Activated T-cell treated with anti-CD3 and anti-CD28 coated beads, Interleukin-2, amount 50 U/mL, for 24 hours (primary cell): ENCODE results near the gene SCGB1C2.
"Not testable (repeated sequence)": the region's sequence is repeated elsewhere in the genome, so short reads cannot be mapped to it uniquely, and the experiment has no call there.

Experiments used
- DNase-seq: peaks from one replicate; pipeline ENCODE4 v3.0.0-alpha.2; 2020
- H3K27ac Mint-ChIP-seq: 2 replicates; pipeline ENCODE4 v1.8.0; 2020; ENCODE audit warnings: mild to moderate bottlenecking, mixed read lengths
- H3K27me3 Mint-ChIP-seq: 2 replicates; pipeline ENCODE4 v1.8.0; 2020; ENCODE audit warnings: mixed read lengths
- H3K36me3 Mint-ChIP-seq: 2 replicates; pipeline ENCODE4 v1.8.0; 2020; ENCODE audit warnings: low read depth, mixed read lengths
- H3K4me1 Mint-ChIP-seq: 2 replicates; pipeline ENCODE4 v1.8.0; 2020; ENCODE audit warnings: low read depth, mixed read lengths
- H3K4me3 Mint-ChIP-seq: 2 replicates; pipeline ENCODE4 v1.8.0; 2020; ENCODE audit warnings: mild to moderate bottlenecking, moderate library complexity, mixed read lengths
- H3K9me3 Mint-ChIP-seq: 2 replicates; pipeline ENCODE4 v1.8.0; 2020; ENCODE audit warnings: mixed read lengths

The SCGB1C2 gene

DNA sequence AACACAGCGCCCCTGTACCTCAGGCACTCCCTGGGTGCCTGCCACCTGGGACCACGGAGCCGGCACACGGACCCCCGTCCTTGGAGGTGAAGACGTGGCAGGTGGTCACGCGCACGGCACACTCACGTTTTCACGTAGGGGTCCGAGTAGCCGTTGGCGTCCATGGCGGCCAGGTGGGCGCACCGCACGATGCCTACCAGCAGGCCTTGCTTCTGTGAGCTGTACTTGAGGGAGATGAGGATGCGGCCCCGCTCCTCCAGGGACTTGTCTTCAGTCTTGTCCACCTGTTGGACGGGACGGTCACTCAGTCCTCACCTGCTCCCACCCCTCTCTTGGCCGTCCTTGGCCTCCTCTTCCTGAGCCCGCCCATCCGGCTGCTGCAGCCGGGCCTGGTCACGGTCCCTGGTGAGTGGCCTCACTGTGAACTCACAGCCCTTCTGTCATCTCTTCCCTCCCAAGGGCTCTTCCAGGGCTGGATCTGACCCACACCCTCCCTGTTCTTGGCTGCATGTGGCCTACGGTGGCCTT, 18.8 kb downstream of the SCGB1C2 start:
- Mint-ChIP-seq H3K27me3 (no peaks in the 10 kb centered on the region), H3K36me3 (no peaks in the 10 kb centered on the region), H3K9me3 (no peaks in the 10 kb centered on the region), H3K4me1 (no peaks in the 10 kb centered on the region), H3K4me3 (no peak overlapping the region), H3K27ac (no peak overlapping the region)
- no peak for DNase-seq

- no peaks in the 10 kb centered on the region for H3K4me1 Mint-ChIP-seq
These were observed 19.6 kb downstream of the SCGB1C2 start for GRCh38 chr17:156946-157345.

DNA sequence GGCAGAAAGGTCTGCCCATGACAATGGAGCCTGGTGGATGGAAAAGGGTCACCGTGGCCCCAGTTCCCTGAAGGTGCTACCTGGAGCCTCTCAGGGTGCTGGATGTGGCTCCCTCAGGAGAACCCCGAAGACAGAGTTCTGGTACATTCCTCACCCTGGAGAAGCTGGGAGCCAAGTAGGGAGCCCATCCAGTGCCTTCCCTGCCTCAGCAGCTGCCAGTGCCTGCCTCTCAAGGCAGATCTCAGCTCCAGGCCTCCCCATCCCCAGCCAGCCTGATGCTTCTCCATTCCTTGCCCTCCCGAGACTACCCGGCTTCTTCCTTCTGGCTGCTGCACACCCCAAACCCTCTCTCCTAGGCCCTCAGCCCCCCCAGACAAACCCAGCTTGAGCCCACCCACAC, 20.5 kb downstream of the SCGB1C2 start:
- Mint-ChIP-seq H3K27ac (no peak overlapping the region), H3K4me1 (no peaks in the 10 kb centered on the region), H3K4me3 (no peak overlapping the region), H3K9me3 (no peaks in the 10 kb centered on the region), H3K36me3 (no peaks in the 10 kb centered on the region), H3K27me3 (no peaks in the 10 kb centered on the region)
- DNase-seq, result no peak

More at GRCh38 chr17:156946-157345, 19.6 kb downstream of the SCGB1C2 start:
- no peaks in the 10 kb centered on the region for H3K36me3 Mint-ChIP-seq
- no peak overlapping the region for H3K4me3 Mint-ChIP-seq
- no peaks in the 10 kb centered on the region for H3K9me3 Mint-ChIP-seq
- no peaks in the 10 kb centered on the region for H3K27me3 Mint-ChIP-seq
- DNase-seq, result no peak
- H3K27ac Mint-ChIP-seq, result no peak overlapping the region

DNA sequence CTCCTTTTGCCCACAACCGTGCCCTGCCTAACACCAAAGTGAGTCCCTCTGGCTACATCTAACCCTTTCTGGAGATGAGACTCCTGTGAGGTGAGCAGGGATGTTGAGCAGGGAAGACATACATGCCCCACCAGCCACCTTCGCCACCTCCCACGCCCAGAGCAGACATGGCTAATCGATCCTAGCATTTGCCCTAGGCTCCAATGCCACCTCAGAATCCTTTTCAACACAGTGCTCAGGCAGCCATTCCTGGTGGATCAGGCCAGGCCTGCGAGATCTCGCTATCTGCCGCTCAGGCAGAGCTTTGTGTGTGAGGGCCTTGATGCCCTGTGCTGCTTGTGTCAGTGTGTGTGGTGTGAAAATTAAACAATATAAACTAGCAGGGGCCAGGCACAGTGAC, 21.0 kb downstream of the SCGB1C2 start:
- Mint-ChIP-seq H3K27ac (no peak overlapping the region), H3K27me3 (no peaks in the 10 kb centered on the region), H3K36me3 (no peaks in the 10 kb centered on the region), H3K4me1 (no peaks in the 10 kb centered on the region), H3K9me3 (no peaks in the 10 kb centered on the region), H3K4me3 (no peak overlapping the region)
- no peak for DNase-seq

- Mint-ChIP-seq H3K4me1 (no peaks in the 10 kb centered on the region), H3K27ac (no peak overlapping the region), H3K9me3 (no peaks in the 10 kb centered on the region), H3K36me3 (no peaks in the 10 kb centered on the region), H3K4me3 (no peak overlapping the region), H3K27me3 (no peaks in the 10 kb centered on the region)
- DNase-seq, result no peak
These were observed 22.2 kb downstream of the SCGB1C2 start for GRCh38 chr17:159609-160008.

DNA sequence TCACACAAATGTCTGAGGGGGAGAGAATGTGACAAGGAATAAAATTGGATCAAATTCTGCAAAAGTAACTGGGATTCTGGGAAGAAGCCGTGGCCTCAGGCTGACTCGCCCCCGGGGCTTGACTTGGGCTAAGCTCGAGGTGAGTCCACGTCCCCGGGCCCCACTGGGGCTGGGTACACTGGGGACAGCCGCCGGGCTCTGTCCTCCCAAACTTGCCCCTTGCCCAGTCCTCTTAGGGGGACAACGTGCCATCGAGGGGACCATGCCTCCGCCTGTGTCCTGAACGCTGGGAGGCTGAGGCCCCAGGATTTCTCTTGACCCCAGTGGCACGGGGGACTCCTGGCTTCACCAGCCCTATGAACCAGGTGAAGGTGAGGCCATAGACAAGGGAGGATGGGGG, 23.0 kb downstream of the SCGB1C2 start:
- H3K4me1 Mint-ChIP-seq, result no peaks in the 10 kb centered on the region

DNA sequence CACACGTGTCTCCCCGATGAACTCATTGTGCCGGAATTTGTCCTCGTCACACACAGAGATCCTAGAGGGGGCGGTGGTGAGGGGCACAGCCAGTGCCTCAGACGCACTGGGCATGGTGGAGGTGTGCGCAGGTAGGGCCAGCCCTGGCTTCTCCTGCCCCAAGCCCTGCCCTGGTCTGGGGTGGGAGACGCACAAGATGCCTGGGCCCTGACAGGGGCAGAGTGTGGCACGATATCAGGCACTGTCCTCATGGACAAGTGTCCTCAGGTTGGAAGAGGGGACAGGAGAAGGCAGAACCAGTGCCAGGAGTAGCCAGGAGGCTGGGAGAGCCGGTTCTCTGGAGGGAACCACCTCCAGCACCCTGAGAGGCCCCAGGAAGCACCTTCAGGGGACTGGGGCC, 24.1 kb downstream of the SCGB1C2 start:
- Mint-ChIP-seq H3K4me3 (no peak overlapping the region), H3K27ac (no peak overlapping the region), H3K36me3 (no peaks in the 10 kb centered on the region), H3K27me3 (no peaks in the 10 kb centered on the region), H3K4me1 (no peaks in the 10 kb centered on the region), H3K9me3 (no peaks in the 10 kb centered on the region)
- no peak for DNase-seq

More for the DNA sequence above, 23.0 kb downstream of the SCGB1C2 start:
- H3K36me3 Mint-ChIP-seq, result no peaks in the 10 kb centered on the region
- H3K9me3 Mint-ChIP-seq, result no peaks in the 10 kb centered on the region
- H3K27ac Mint-ChIP-seq, result no peak overlapping the region
- no peaks in the 10 kb centered on the region for H3K27me3 Mint-ChIP-seq
- H3K4me3 Mint-ChIP-seq, result no peak overlapping the region
- DNase-seq, result no peak

DNA sequence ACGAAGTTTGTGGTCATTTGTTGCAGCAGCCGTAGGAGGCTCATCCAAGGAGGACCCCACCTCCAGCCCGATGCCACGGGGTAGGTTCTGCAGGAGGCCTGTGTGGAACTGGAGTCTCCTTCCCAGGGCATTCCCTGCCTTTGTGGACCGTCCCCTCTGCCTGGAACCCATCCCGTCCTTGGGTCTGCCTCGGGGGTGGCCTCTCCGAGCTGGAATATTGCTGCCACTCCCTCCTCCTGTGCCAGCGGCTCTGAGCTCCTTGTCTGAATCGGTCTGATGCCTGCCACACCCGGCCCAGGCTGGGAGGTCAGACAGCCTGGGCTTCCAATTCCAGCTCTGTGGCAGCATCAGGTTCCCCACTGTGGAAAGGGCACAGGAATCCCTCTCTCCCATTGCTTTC, 25.3 kb downstream of the SCGB1C2 start:
- Mint-ChIP-seq H3K36me3 (no peaks in the 10 kb centered on the region), H3K27ac (no peak overlapping the region), H3K4me3 (no peak overlapping the region), H3K27me3 (no peaks in the 10 kb centered on the region), H3K9me3 (no peaks in the 10 kb centered on the region), H3K4me1 (no peaks in the 10 kb centered on the region)
- DNase-seq, result no peak

DNA sequence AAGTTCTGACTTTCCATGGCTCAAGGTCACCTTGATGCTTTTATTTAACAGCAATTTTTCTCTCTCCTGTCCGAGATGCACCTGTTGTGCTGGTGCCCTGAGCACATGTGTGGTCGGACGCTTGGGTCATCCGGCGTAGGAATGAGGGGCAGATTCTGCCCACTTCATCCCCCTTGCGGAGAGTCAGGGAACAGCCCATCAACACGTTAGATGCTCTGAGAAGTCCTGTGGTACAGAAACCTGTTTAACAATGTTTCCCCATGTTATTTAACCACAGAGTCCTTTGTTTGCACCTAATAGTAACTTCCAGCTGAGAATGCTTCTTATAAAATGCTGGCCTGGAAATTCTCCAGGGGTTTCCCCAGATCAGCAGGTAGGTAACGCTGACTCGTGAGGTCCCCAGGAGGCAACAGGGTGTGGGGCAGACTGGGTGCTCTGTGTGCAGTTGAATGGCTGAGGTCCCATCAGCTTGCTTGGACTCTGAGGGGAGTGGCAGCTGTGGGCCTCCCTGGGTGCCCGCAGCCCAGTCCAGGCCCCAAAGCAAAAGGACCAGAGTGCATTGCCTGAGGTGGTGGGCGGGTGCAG, 26.2 kb downstream of the SCGB1C2 start:
- Mint-ChIP-seq H3K4me1 (peaks cover under 1% of the 10 kb centered on the region), H3K9me3 (no peaks in the 10 kb centered on the region), H3K27me3 (no peaks in the 10 kb centered on the region), H3K36me3 (no peaks in the 10 kb centered on the region), H3K27ac (no peak overlapping the region), H3K4me3 (no peak overlapping the region)
- no peak for DNase-seq

DNA sequence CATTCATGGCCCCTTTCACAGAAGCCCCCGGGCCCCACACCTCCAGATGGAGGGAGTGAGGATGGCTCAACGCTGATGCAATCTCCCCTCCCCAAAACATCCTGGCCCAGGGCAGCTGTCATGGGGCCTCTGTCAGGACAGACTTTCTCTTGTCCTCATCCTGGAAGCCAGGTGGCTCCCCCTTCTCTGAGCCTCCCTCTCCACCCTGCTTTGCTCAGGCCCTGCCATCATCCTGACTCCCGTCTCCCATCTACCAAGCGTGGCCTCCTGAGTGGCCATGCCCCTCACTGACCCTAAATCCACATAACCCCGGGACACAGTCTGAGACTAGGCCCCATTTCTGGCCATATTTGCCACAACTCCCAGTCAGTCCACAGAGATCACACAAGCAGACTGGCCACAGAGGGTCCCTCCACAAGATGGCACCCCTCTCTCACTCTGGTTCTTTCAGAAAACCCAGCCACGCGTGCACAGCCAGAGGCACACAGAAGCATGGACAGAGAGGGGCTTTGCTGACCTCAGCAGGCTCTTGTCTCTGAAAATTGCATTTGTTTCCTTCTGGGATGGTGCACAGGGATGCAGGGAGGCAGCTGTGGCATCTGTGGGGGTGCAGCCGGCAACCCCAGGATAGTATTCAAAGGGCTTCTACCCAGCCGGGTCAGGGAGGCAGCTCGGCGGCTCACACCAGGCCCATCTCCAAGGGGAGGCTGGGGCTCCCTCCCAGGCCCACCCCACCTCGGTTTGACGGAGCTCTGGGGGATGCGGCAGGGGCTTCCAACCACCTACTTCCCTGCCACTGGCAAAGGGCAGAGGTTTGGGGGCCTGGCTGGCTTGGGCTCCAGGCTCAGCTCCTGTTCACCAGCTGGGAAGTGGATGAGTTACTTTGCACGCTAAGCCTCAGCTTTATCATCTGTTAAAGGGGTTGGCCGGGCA, 27.2 kb downstream of the SCGB1C2 start:
- Mint-ChIP-seq H3K27me3 (no peaks in the 10 kb centered on the region), H3K36me3 (no peaks in the 10 kb centered on the region), H3K4me3 (no peak overlapping the region), H3K4me1 (peaks cover 5% of the 10 kb centered on the region), H3K27ac (no peak overlapping the region), H3K9me3 (no peaks in the 10 kb centered on the region)
- DNase-seq, result no peak

- H3K4me3 Mint-ChIP-seq, result no peak overlapping the region
- no peak overlapping the region for H3K27ac Mint-ChIP-seq
- H3K36me3 Mint-ChIP-seq, result no peaks in the 10 kb centered on the region
- no peak for DNase-seq
- peaks cover 5% of the 10 kb centered on the region for H3K27me3 Mint-ChIP-seq
- H3K4me1 Mint-ChIP-seq, result peaks cover 5% of the 10 kb centered on the region
- no peaks in the 10 kb centered on the region for H3K9me3 Mint-ChIP-seq
These were observed 28.6 kb downstream of the SCGB1C2 start for GRCh38 chr17:165939-166338.

GRCh38 chr17:168614-169013, 31.2 kb downstream of the SCGB1C2 start:
- not testable (repeated sequence) for H3K4me3 Mint-ChIP-seq, H3K4me1 Mint-ChIP-seq, DNase-seq, H3K36me3 Mint-ChIP-seq, H3K9me3 Mint-ChIP-seq, H3K27me3 Mint-ChIP-seq
- H3K27ac Mint-ChIP-seq, result peak overlapping the region; percentile 55

GRCh38 chr17:170130-170670, 32.8 kb downstream of the SCGB1C2 start:
- DNase-seq, result no peak
- H3K27me3 Mint-ChIP-seq, result peaks cover 5% of the 10 kb centered on the region
- no peaks in the 10 kb centered on the region for H3K9me3 Mint-ChIP-seq
- no peaks in the 10 kb centered on the region for H3K36me3 Mint-ChIP-seq
- no peak overlapping the region for H3K4me3 Mint-ChIP-seq
- no peak overlapping the region for H3K27ac Mint-ChIP-seq
- H3K4me1 Mint-ChIP-seq, result peaks cover 5% of the 10 kb centered on the region

GRCh38 chr17:171871-172270, 34.5 kb downstream of the SCGB1C2 start:
- H3K27ac Mint-ChIP-seq, result no peak overlapping the region
- no peak for DNase-seq
- peaks cover 5% of the 10 kb centered on the region for H3K4me1 Mint-ChIP-seq
- H3K36me3 Mint-ChIP-seq, result no peaks in the 10 kb centered on the region
- H3K9me3 Mint-ChIP-seq, result no peaks in the 10 kb centered on the region
- peaks cover 5% of the 10 kb centered on the region for H3K27me3 Mint-ChIP-seq
- no peak overlapping the region for H3K4me3 Mint-ChIP-seq

GRCh38 chr17:172401-172800, 35.0 kb downstream of the SCGB1C2 start:
- Mint-ChIP-seq H3K4me3 (no peak overlapping the region), H3K27ac (no peak overlapping the region), H3K36me3 (no peaks in the 10 kb centered on the region)

More at GRCh38 chr17:172401-172800, 35.0 kb downstream of the SCGB1C2 start:
- Mint-ChIP-seq H3K27me3 (peaks cover 8% of the 10 kb centered on the region), H3K4me1 (peaks cover 5% of the 10 kb centered on the region), H3K9me3 (no peaks in the 10 kb centered on the region)
- no peak for DNase-seq
